Ovary (tissue), 9 donors: Measurements from ENCODE around the gene EXOC2. TPM values are rescaled to one million over a fixed set of nuclear protein-coding genes. Genes with fewer than 3 reads are reported as not detected.
"Not testable (repeated sequence)": the region's sequence is repeated elsewhere in the genome, so short reads cannot be mapped to it uniquely, and the experiment has no call there.

Experiments
- DNase-seq, 5 donors: peaks; one replicate each; pipeline ENCODE4 v3.0.0-alpha.2; 2019 to 2020
- H3K27ac ChIP-seq, 2 donors: fragments of 200-600 bp; one replicate each; pipeline versions ENCODE4 v1.5.1 to v1.8.0; 2019 to 2022
- H3K27me3 ChIP-seq: fragments of 200-600 bp; one replicate; pipeline ENCODE4 v1.8.0; 2022
- H3K36me3 ChIP-seq: fragments of 200-600 bp; sonication (generic); one replicate; pipeline ENCODE4 v1.5.1; 2019
- H3K4me1 ChIP-seq: one replicate; pipeline ENCODE4 v1.8.1; 2013; ENCODE audit warnings: mild to moderate bottlenecking, moderate library complexity; ENCODE audit not compliant: insufficient read depth
- H3K4me3 ChIP-seq: fragments of 200-600 bp; sonication (generic); one replicate; pipeline ENCODE4 v1.5.1; 2017
- H3K9me3 ChIP-seq, 2 donors: fragments of 200-600 bp in 1 of 2; sonication (generic) in 1 of 2; one replicate each; pipeline versions ENCODE4 v1.5.1 to v1.8.1; 2013 to 2019; ENCODE audit warnings: mild to moderate bottlenecking in 1 of 2, moderate library complexity in 1 of 2
- EP300 ChIP-seq: sonication (generic); formaldehyde crosslinking; IDR thresholded peaks from one replicate; pipeline ENCODE4 v1.6.1; 2017; ENCODE audit warnings: antibody characterized with exemption
- POLR2A ChIP-seq: fragments of 450-650 bp; IDR thresholded peaks from one replicate; pipeline ENCODE4 v1.6.1; 2017; ENCODE audit warnings: antibody characterized with exemption, mild to moderate bottlenecking, moderate library complexity
- WGBS, 3 donors: extraction: QIAGEN DNeasy Blood & Tissue Kit in 1 of 3; methylation state at CpG; one replicate each; pipeline versions ENCODE4 v1.1.5 to v1.1.7; 2013 to 2017; 5-methylcytosine and 5-hydroxymethylcytosine counted together
- intact Hi-C, 4 donors: fragments of 100-400 bp; cut with DNase I; formaldehyde crosslinking; loops; one replicate each; pipeline versions ENCODE4 v1.11.0 to v1.15.1; 2022 to 2023
- polyA plus RNA-seq, 2 donors: library from polyadenylated mRNA; stranded (reverse); fragments of 200-250 nt in 1 of 2; fragments of 350-450 nt in 1 of 2; fragmentation: Illumina TruSeq in 1 of 2; extraction: RNeasy Lipid Tissue Mini Kit (QIAGEN cat#74804) in 1 of 2; gene quantifications; one replicate each; pipeline ENCODE4 v1.2.3, GENCODE V29; 2013 to 2014
- total RNA-seq, 7 donors: library from RNA; depleted of rRNA in 2 of 7; stranded (reverse); fragments of >200 nt in 2 of 7; fragmentation: NEBNext Ultra II Directional in 3 of 7; extraction: Animal tissue kit (Norgen Biotek cat#: 25700) in 3 of 7; gene quantifications; one replicate each; pipeline versions ENCODE4 v1.1.0 to v1.2.4, GENCODE V29; 2016 to 2023
- TF ChIP-seq, protein P1 (sequence below), 3 donors: fragments of 450-650 bp in 2 of 3; fragments of 200-600 bp in 1 of 3; IDR thresholded peaks; one replicate each; pipeline versions ENCODE4 v1.5.1 to v1.8.0; 2016 to 2022; ENCODE audit warnings: antibody characterized with exemption in 3 of 3, mild to moderate bottlenecking in 1 of 3
- donor health status: DM: no; HTN: no; CAD: no; lungs with moderate emphysema.
- donor health status: DM: no; HTN: no; CAD: no.
- donor health status: Bipolar disorder and iron deficiency.
- donor health status: DM: yes; HTN: yes; CAD: no.
- donor health status: DM: no; HTN: no; CAD: no.
- donor health status: DM: yes; HTN: yes; CAD: no.

The EXOC2 gene
- total and polyA plus RNA-seq, 9 donors: 7.5 to 17.3 (median 14.2) TPM

GRCh38 chr6:609905-610304, 83.0 kb downstream of the EXOC2 start:
- Histone ChIP-seq H3K9me3 (no peaks in the 10 kb centered on the region), H3K36me3 (no peaks in the 10 kb centered on the region), H3K27me3 (no peaks in the 10 kb centered on the region), H3K4me3 (no peak overlapping the region), H3K4me1 (no peaks in the 10 kb centered on the region), H3K27ac (no peak overlapping the region)
- WGBS, 3 donors: 89 to 99% (median 90%) methylated on average over 4 of the region's 4 CpGs
- DNase-seq: no peak
- TF ChIP-seq EP300: no peak
- no peak for TF ChIP-seq POLR2A
- TF ChIP-seq, protein P1, sequence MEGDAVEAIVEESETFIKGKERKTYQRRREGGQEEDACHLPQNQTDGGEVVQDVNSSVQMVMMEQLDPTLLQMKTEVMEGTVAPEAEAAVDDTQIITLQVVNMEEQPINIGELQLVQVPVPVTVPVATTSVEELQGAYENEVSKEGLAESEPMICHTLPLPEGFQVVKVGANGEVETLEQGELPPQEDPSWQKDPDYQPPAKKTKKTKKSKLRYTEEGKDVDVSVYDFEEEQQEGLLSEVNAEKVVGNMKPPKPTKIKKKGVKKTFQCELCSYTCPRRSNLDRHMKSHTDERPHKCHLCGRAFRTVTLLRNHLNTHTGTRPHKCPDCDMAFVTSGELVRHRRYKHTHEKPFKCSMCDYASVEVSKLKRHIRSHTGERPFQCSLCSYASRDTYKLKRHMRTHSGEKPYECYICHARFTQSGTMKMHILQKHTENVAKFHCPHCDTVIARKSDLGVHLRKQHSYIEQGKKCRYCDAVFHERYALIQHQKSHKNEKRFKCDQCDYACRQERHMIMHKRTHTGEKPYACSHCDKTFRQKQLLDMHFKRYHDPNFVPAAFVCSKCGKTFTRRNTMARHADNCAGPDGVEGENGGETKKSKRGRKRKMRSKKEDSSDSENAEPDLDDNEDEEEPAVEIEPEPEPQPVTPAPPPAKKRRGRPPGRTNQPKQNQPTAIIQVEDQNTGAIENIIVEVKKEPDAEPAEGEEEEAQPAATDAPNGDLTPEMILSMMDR (IDR thresholded peaks at IDR 0.05): no peak
- intact Hi-C loops: no loop called here

DNA sequence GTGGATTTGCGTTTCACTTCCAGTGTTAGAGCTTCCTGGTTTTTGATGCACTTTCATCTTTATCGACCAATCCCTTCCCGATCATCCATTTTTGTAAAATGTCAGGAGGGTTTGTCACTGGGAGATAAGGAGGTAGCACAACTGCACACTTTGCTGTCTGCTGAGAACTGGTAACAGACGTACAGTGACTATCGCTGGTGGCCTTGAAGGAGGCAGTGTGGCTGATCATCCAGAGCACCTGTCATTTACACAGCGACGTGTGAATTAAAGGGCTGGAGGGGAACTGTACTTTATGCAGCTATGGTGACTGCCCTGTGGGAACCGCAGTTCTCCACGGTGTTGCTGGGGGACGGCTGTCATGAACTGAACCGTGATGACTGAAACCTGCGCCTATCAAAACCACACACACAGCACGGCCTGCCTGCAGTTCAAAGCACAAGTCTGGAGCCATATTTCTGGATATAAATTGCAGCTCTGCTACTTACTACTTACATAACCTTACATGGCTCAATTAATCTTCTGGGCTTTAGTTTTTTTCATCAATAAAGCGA, 86.0 kb downstream of the EXOC2 start:
- TF ChIP-seq, protein P1 (IDR thresholded peaks at IDR 0.05): no peak
- no peak for TF ChIP-seq POLR2A
- no peak for TF ChIP-seq EP300
- Histone ChIP-seq H3K9me3 (no peaks in the 10 kb centered on the region), H3K4me1 (no peaks in the 10 kb centered on the region), H3K27me3 (no peaks in the 10 kb centered on the region), H3K36me3 (no peaks in the 10 kb centered on the region), H3K4me3 (no peak overlapping the region), H3K27ac (no peak overlapping the region)
- 92 to 96% (median 96%) methylated on average over 14 of the region's 14 CpGs for WGBS, 3 donors
- intact Hi-C loops: no loop called here
- no peak for DNase-seq

DNA sequence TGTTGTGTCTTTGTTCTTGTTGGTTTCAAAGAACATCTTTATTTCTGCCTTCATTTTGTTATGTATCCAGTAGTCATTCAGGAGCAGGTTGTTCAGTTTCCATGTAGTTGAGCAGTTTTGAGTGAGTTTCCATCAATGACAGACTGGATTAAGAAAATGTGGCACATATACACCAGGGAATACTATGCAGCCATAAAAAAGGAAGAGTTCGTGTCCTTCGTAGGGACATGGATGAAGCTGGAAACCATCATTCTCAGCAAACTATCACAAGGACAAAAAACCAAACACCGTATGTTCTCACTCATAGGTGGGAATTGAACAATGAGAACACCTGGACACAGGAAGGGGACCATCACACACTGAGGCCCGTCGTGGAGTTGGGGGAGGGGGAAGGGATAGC, 87.0 kb downstream of the EXOC2 start:
- 82 to 88% (median 82%) methylated on average over 5 of the region's 5 CpGs for WGBS, 3 donors
- intact Hi-C loops, H3K27me3 ChIP-seq, H3K4me1 ChIP-seq, H3K9me3 ChIP-seq, H3K4me3 ChIP-seq, H3K36me3 ChIP-seq, DNase-seq, H3K27ac ChIP-seq: not testable (repeated sequence)

- TF ChIP-seq, protein P1 (IDR thresholded peaks at IDR 0.05): no peak
- TF ChIP-seq POLR2A (no peak), EP300 (no peak)
- Histone ChIP-seq H3K4me3 (no peak overlapping the region), H3K9me3 (no peaks in the 10 kb centered on the region), H3K27me3 (no peaks in the 10 kb centered on the region), H3K27ac (no peak overlapping the region), H3K4me1 (no peaks in the 10 kb centered on the region), H3K36me3 (no peaks in the 10 kb centered on the region)
- WGBS, 3 donors: 96 to 98% (median 96%) methylated on average over 15 of the region's 15 CpGs
- intact Hi-C loops: no loop called here
- DNase-seq: no peak
Measured at GRCh38 chr6:604579-604978, 88.4 kb downstream of the EXOC2 start.

GRCh38 chr6:603265-603664, 89.7 kb downstream of the EXOC2 start:
- DNase-seq: no peak
- intact Hi-C loops: no loop called here
- TF ChIP-seq, protein P1 (IDR thresholded peaks at IDR 0.05): no peak
- TF ChIP-seq EP300: no peak
- no peak for TF ChIP-seq POLR2A
- Histone ChIP-seq H3K36me3 (no peaks in the 10 kb centered on the region), H3K27ac (no peak overlapping the region), H3K27me3 (no peaks in the 10 kb centered on the region), H3K9me3 (no peaks in the 10 kb centered on the region), H3K4me1 (no peaks in the 10 kb centered on the region), H3K4me3 (no peak overlapping the region)
- 95 to 97% (median 97%) methylated on average over 6 of the region's 6 CpGs for WGBS, 3 donors
